ENCODE results near the gene ULBP2. TPM values are rescaled to one million over a fixed set of nuclear protein-coding genes. Genes with fewer than 3 reads are reported as not detected.
"Not testable (repeated sequence)": the region's sequence is repeated elsewhere in the genome, so short reads cannot be mapped to it uniquely, and the experiment has no call there.

ULBP2 gene
- polyA plus RNA-seq, 2 of the 4 experiments (the other 2 are of a cell fraction), result 2.7 to 4.5 TPM

DNA sequence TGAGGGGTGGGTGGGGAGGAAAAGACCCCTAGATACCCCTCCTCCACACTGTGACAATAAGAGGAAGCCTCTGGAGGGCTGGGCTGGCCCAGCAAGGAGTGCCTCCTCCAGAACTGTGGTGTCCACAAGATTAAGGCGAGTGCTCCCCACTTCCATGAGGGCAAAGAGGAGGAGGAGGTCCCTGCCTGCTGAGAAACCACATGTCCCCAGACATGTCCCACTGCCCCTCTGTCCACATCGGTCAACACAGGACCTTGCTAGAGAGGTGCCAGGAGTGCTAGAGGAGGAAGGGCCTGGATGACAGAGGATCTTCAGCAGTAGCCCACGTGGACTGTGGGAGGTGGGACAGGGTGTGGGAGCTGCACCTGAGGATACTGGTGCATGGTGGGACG lies 22.0 kb upstream of the ULBP2 start:
- Histone ChIP-seq H3K27ac (no peak overlapping the region), H3K4me2 (no peak overlapping the region), H3K9me3 (no peaks in the 10 kb centered on the region), H3K4me3 (no peak overlapping the region), H3K4me1 (0 out of 3 replicates have a peak, but pooled peaks cover 5% of the 10 kb centered on the region)
- ATAC-seq (no peak), DNase-seq (ENCODE audit: low read depth in 1 of 2, low spot score in 1 of 2) (no peak), FAIRE-seq (no peak)
- CTCF ChIA-PET, result interaction anchor here (1.1 kb wide), 1 partner anchor 160 kb away, joined by 3 read pairs; no protein-coding TSS in a partner anchor
- POLR2A ChIA-PET, result no interaction called here
- TF ChIP-seq PHF8 (IDR thresholded peaks at IDR 0.05; ENCODE audit: borderline replicate concordance, low read depth), result no peak
- WGBS (ENCODE audit: missing lambda C conversion rate), result 50% methylated on average over 3 of the region's 4 CpGs

DNA sequence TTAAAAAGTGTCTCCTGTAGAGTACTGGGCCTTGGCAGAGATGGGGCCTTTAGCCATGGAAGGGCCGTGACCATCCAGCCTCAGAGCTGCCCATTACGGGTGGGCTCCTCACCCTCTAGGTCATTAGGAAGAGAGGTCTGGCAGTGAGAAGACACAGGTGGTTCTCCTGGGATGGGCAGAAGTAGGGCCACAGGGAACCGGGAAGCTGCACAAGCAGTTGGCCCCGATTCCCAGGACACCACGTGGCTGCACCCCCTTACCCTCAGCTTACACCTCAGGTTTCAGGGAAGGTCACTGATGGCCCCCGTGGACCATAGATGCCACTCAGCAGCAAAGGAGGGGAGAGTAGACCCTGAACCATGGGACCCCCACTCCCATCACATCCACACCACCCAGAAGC lies 20.5 kb upstream of the ULBP2 start:
- Histone ChIP-seq H3K4me2 (peak overlapping the region; percentile 79; the same call in 1 of the 3 replicates), H3K4me1 (peaks cover 11% of the 10 kb centered on the region; the same call in 1 of the 3 replicates), H3K27ac (no peak overlapping the region), H3K9me3 (no peaks in the 10 kb centered on the region), H3K4me3 (no peak overlapping the region)
- CTCF ChIA-PET, result interaction anchor here (1.4 kb wide), 1 partner anchor 81 kb away, joined by 4 read pairs; no protein-coding TSS in a partner anchor
- DNase-seq (ENCODE audit: low read depth in 1 of 2, low spot score in 1 of 2) (no peak), ATAC-seq (no peak), FAIRE-seq (no peak)
- TF ChIP-seq CEBPB (IDR thresholded peaks at IDR 0.05), result no peak
- TF ChIP-seq HOXA7 (CRISPR knock-in tag; IDR thresholded peaks at IDR 0.05), result no peak
- no peak for TF ChIP-seq NR3C1 (IDR thresholded peaks at IDR 0.05)
- TF ChIP-seq HOXB13 (CRISPR knock-in tag; IDR thresholded peaks at IDR 0.05; ENCODE audit: low read depth), result no peak
- no peak for TF ChIP-seq EP300 (IDR thresholded peaks at IDR 0.05)
- no peak for TF ChIP-seq ZNF302 (CRISPR knock-in tag; IDR thresholded peaks at IDR 0.05)
- POLR2A ChIA-PET, result no interaction called here
- WGBS (ENCODE audit: missing lambda C conversion rate), result 57% methylated on average over 1 of the region's 6 CpGs

DNA sequence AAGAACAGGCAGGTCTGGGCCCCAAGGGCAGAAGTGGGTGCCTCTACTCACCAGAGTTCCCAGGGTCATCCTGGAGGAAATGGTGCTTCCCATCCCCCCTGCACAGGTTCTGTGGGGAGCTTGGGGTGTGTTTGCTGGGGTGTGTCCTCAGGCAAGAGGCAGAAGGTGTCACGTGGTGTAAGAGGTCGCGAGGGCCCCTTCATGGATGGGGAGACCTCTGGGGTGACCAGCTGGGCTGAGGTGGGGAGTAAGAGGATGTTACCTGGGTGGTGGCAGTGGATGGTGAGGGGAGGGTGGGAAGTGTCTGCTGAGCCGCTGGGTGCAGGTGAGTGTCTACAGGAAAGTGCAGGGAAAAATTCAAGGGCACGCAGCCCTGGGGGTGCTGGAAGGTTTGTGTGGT lies 19.7 kb upstream of the ULBP2 start:
- CTCF ChIA-PET, result interaction anchor here (1.0 to 1.1 kb wide), 4 partner anchors 27 to 87 kb away, joined by 3 to 6 read pairs (median 3); no protein-coding TSS in a partner anchor
- FAIRE-seq; ATAC-seq; H3K9me3 ChIP-seq; DNase-seq (ENCODE audit: low read depth in 1 of 2, low spot score in 1 of 2); POLR2A ChIA-PET: not testable (repeated sequence)
- Histone ChIP-seq H3K4me3 (peak overlapping the region; percentile 65), H3K4me2 (peak overlapping the region; percentile 79), H3K4me1 (peaks cover 11% of the 10 kb centered on the region; the same call in 1 of the 3 replicates), H3K27ac (peak overlapping the region in 1 of 2 experiments; percentile 85; a peak in 3 of 6 replicates)
- WGBS (ENCODE audit: missing lambda C conversion rate), result 92% methylated on average over 5 of the region's 5 CpGs

DNA sequence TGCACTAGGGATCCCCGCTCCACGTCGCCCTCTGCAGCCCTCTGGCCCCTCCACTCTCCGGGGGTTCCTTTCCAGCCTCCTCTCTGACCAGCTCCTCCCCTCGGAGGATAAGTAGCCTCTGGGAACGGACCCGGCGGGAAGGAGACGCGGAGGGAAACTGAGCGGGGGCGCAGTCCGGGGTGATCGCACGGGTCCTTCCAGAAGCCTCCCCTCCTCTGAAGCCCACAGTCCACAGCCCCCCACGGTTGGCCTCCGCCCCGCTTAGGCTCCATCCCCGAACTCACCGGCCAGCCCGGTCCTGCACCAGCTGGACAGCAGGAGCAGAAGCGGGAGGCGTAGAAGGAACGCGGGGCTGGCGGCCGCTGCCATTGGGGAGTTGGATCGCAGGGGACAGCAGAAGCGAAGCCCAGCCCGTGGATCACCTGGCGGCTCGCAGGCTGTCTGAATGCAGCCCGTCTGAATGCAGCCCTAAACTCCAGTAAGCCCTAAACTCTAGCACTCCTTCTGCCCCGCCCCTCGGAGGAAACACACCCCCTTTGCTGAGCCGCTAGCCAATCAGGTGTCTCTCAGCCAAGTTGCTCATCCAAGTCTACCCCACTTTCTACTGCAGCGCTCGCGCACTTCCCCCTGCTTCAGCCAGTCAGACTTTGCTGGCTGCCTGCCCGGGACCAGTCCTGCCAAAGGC lies 19.0 kb upstream of the ULBP2 start, which contains the start of gene RAET1G:
Gene RAET1G (minus strand): TSS at position 480 of the 685 bp plus-strand sequence. CDS start 111 bp downstream, at position 369.
- WGBS (ENCODE audit: missing lambda C conversion rate), result 1% methylated on average over 7 of the region's 40 CpGs
- Histone ChIP-seq H3K4me1 (peaks cover 11% of the 10 kb centered on the region; the same call in 1 of the 3 replicates), H3K4me3 (peak within 1 kb of the TSS; percentile 65), H3K9me3 (no peaks in the 10 kb centered on the region), H3K27ac (peak within 1 kb of the TSS; percentile 56 to 85; a peak in 5 of 6 replicates), H3K4me2 (peak within 1 kb of the TSS; percentile 79)
- ChIA-PET POLR2A (no interaction called here), CTCF (interaction anchor here (1.0 to 1.1 kb wide), 4 partner anchors 28 to 88 kb away, joined by 3 to 6 read pairs (median 3); no protein-coding TSS in a partner anchor)
- FAIRE-seq, result no peak
- DNase-seq (ENCODE audit: low read depth in 1 of 2, low spot score in 1 of 2), result peak; percentile 81 to 87
- no peak for TF ChIP-seq TFCP2L1 (CRISPR knock-in tag; IDR thresholded peaks at IDR 0.05)
- peak; percentile 37; the same call in 1 of the 2 replicates for TF ChIP-seq POLR2A (IDR thresholded peaks at IDR 0.05; ENCODE audit: low read length)
- TF ChIP-seq, protein P1, sequence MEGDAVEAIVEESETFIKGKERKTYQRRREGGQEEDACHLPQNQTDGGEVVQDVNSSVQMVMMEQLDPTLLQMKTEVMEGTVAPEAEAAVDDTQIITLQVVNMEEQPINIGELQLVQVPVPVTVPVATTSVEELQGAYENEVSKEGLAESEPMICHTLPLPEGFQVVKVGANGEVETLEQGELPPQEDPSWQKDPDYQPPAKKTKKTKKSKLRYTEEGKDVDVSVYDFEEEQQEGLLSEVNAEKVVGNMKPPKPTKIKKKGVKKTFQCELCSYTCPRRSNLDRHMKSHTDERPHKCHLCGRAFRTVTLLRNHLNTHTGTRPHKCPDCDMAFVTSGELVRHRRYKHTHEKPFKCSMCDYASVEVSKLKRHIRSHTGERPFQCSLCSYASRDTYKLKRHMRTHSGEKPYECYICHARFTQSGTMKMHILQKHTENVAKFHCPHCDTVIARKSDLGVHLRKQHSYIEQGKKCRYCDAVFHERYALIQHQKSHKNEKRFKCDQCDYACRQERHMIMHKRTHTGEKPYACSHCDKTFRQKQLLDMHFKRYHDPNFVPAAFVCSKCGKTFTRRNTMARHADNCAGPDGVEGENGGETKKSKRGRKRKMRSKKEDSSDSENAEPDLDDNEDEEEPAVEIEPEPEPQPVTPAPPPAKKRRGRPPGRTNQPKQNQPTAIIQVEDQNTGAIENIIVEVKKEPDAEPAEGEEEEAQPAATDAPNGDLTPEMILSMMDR (IDR thresholded peaks at IDR 0.05), result 0 out of 3 replicates have a peak, but pooled peaks have one; percentile 6
- ATAC-seq, result peak; percentile 90 to 92

DNA sequence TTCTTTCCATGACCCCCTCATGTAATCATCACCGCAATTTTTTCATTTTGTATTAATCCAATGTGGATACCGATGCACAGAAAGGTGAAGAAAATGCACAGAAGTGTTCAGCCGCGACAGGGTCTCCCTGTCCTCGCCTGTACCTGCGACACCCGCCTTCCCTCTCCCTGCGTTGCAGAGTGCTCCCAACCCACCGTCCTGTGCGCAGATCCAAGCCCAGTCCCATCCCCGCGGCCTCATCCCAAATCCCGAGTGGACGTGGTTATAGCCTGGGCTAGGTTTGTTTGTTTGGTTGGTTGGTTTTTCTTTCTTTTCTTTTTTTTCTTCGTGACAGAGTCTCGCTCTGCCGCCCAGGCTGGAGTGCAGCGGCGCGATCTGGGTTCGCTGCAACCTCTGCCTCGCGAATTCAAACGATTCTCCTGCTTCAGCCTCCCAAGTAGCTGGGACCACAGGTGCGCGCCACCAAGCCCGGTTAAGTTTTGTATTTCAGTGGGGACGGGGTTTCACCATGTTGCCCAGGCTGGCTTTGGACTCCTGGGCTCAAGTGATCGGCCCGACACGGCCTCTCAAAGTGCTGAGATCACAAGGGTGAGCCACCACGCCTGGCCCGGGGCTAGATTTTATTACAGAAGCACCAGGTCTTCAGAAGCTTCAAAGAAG lies 18.4 kb upstream of the ULBP2 start:
- FAIRE-seq, result no peak
- WGBS (ENCODE audit: missing lambda C conversion rate), result 64% methylated on average over 33 of the region's 33 CpGs
- no peak for TF ChIP-seq HDAC2 (IDR thresholded peaks at IDR 0.05)
- TF ChIP-seq BHLHE40 (IDR thresholded peaks at IDR 0.05; ENCODE audit: low read depth, low read length), result no peak
- TF ChIP-seq, protein P1 (IDR thresholded peaks at IDR 0.05), result no peak
- no peak for DNase-seq (ENCODE audit: low read depth in 1 of 2, low spot score in 1 of 2)
- Histone ChIP-seq H3K4me1 (peaks cover 11% of the 10 kb centered on the region; the same call in 1 of the 3 replicates), H3K4me3 (peak overlapping the region; percentile 65), H3K27ac (peak overlapping the region in 1 of 2 experiments; percentile 69; a peak in 3 of 6 replicates), H3K4me2 (peak overlapping the region; percentile 79), H3K9me3 (no peaks in the 10 kb centered on the region)
- ChIA-PET CTCF (interaction anchor here (1.0 to 2.8 kb wide), 7 partner anchors 58 to 200 kb away, joined by 3 to 28 read pairs (median 6); no protein-coding TSS in a partner anchor), POLR2A (no interaction called here)
- ATAC-seq, result peak; percentile 5; a peak in 2 of 6 replicates
